ENCODE results near the gene DSEL. TPM values are rescaled to one million over a fixed set of nuclear protein-coding genes. Genes with fewer than 3 reads are reported as not detected.

The DSEL gene
- total and polyA plus RNA-seq, 2 of the 4 experiments (the other 2 are of a cell fraction): 16.8 to 100 TPM

DNA sequence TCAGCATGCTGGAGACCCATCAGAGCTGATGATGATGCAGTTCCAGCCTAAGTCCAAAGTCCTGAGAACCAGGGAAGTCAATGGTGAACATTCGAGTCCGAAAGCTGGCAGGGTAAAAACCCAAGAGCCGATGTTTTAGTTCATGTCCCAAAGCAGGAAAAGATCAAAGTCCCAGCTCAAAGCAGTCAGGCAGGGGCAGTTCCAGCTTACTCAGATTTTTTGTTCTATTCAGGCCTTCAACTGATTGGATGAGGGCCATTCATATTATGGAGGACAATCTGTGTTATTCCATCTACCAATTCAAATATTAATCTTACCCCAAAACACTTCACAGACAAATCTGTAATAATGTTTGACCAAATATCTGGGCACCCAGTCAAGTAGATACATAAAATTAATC lies 38.3 kb downstream of the DSEL start:
- H4K8ac ChIP-seq (ENCODE audit: low read depth in 2 of 2, low read length in 2 of 2): no peak overlapping the region
- in situ Hi-C loops (cut with MboI; ENCODE audit: low sequenced_read_pairs): no loop called here
- no peak overlapping the region for H2AK5ac ChIP-seq (ENCODE audit: low read depth, low read length)
- H3K4me1 ChIP-seq (ENCODE audit: control insufficient read depth, insufficient read depth, low read length): peaks cover 4% of the 10 kb centered on the region
- H3K36me3 ChIP-seq (ENCODE audit: control insufficient read depth, insufficient read depth, low read length): 0 out of 2 replicates have a peak, but pooled peaks cover 1% of the 10 kb centered on the region
- H3K9ac ChIP-seq (ENCODE audit: low read depth, low read length): no peak overlapping the region
- no peaks in the 10 kb centered on the region for H4K20me1 ChIP-seq (ENCODE audit: insufficient read depth, low read length)
- no peak overlapping the region for H3K18ac ChIP-seq (ENCODE audit: low read depth, low read length)
- H2BK120ac ChIP-seq (ENCODE audit: low read depth, low read length): no peak overlapping the region
- H3K27me3 ChIP-seq (ENCODE audit: control insufficient read depth, insufficient read depth, low read length): no peaks in the 10 kb centered on the region
- WGBS, 2 experiments (ENCODE audit: extremely low coverage in 2 of 2, insufficient read length in 1 of 2): 90% methylated on average over 2 of the region's 3 CpGs; no CpG with 5 or more reads in 1 of the 2 experiments
- CTCF ChIA-PET: no interaction called here
- H3K79me1 ChIP-seq (ENCODE audit: low read depth in 1 of 2, low read length in 2 of 2): no peaks in the 10 kb centered on the region; a peak in 1 of 4 replicates
- DNase-seq (no peak), ATAC-seq (ENCODE audit: low read depth) (no peak)
- H3K4me3 ChIP-seq (ENCODE audit: insufficient read depth, low read depth, low read length): no peak overlapping the region
- H2AFZ ChIP-seq (replicated peaks; ENCODE audit: low read length, poor library complexity): no peak overlapping the region
- H2BK15ac ChIP-seq (ENCODE audit: low read depth, low read length): no peak overlapping the region
- no peak overlapping the region for H2AK9ac ChIP-seq (replicated peaks; ENCODE audit: low read depth, low read length, poor library complexity)
- H3K4me2 ChIP-seq (ENCODE audit: low read depth, low read length): no peak overlapping the region
- H3K56ac ChIP-seq (ENCODE audit: extremely low read depth, insufficient read depth, low read length): no peak overlapping the region
- no peak overlapping the region for H4K91ac ChIP-seq (ENCODE audit: insufficient read depth, low read depth, low read length)
- H2BK5ac ChIP-seq (ENCODE audit: low read depth, low read length, poor library complexity, severe bottlenecking): no peak overlapping the region
- no peak overlapping the region for H3K27ac ChIP-seq (ENCODE audit: insufficient read depth, low read length)
- H3K9me1 ChIP-seq (ENCODE audit: insufficient read depth, low read length): no peaks in the 10 kb centered on the region
- no peak overlapping the region for H3K4ac ChIP-seq (ENCODE audit: low read depth, low read length)
- dilution Hi-C loops (cut with HindIII; ENCODE audit: low sequenced_read_pairs, unreplicated experiment): no loop called here
- no TSS peak for BruUV-seq (replicated peaks)
- H2BK20ac ChIP-seq (ENCODE audit: low read depth, low read length): no peak overlapping the region
- no peak for TF ChIP-seq MXI1 (IDR thresholded peaks at IDR 0.05; ENCODE audit: borderline replicate concordance, low read depth, low read length)
- no peak for TF ChIP-seq FOS (IDR thresholded peaks at IDR 0.05; ENCODE audit: low read depth, low read length)
- no peak for TF ChIP-seq SMC3 (IDR thresholded peaks at IDR 0.05; ENCODE audit: low read depth, low read length)
- no peak for TF ChIP-seq RAD21 (IDR thresholded peaks at IDR 0.05; ENCODE audit: low read length)
- no peak for TF ChIP-seq RFX5 (IDR thresholded peaks at IDR 0.05; ENCODE audit: low read depth, low read length)
- no peak for TF ChIP-seq NFE2L2 (IDR thresholded peaks at IDR 0.05; ENCODE audit: low read depth, low read length)
- no peak for TF ChIP-seq POLR2A (IDR thresholded peaks at IDR 0.05; ENCODE audit: low read depth, low read length)
- no peak for TF ChIP-seq BHLHE40 (IDR thresholded peaks at IDR 0.05; ENCODE audit: low read depth, low read length)
- TF ChIP-seq CEBPB (IDR thresholded peaks at IDR 0.05; ENCODE audit: low read depth, low read length): no peak
- TF ChIP-seq MAZ (IDR thresholded peaks at IDR 0.05; ENCODE audit: borderline replicate concordance, low read depth, low read length): no peak
- TF ChIP-seq MAFK (IDR thresholded peaks at IDR 0.05; ENCODE audit: low read depth, low read length): no peak
- TF ChIP-seq, protein P1, sequence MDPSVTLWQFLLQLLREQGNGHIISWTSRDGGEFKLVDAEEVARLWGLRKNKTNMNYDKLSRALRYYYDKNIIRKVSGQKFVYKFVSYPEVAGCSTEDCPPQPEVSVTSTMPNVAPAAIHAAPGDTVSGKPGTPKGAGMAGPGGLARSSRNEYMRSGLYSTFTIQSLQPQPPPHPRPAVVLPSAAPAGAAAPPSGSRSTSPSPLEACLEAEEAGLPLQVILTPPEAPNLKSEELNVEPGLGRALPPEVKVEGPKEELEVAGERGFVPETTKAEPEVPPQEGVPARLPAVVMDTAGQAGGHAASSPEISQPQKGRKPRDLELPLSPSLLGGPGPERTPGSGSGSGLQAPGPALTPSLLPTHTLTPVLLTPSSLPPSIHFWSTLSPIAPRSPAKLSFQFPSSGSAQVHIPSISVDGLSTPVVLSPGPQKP (IDR thresholded peaks at IDR 0.05; ENCODE audit: borderline replicate concordance, low read depth, low read length): no peak
- TF ChIP-seq CHD1 (IDR thresholded peaks at IDR 0.05; ENCODE audit: low read depth, low read length): no peak
- TF ChIP-seq, protein P2, sequence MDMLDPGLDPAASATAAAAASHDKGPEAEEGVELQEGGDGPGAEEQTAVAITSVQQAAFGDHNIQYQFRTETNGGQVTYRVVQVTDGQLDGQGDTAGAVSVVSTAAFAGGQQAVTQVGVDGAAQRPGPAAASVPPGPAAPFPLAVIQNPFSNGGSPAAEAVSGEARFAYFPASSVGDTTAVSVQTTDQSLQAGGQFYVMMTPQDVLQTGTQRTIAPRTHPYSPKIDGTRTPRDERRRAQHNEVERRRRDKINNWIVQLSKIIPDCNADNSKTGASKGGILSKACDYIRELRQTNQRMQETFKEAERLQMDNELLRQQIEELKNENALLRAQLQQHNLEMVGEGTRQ (IDR thresholded peaks at IDR 0.05; ENCODE audit: low read depth, low read length): no peak
- TF ChIP-seq, protein P3, sequence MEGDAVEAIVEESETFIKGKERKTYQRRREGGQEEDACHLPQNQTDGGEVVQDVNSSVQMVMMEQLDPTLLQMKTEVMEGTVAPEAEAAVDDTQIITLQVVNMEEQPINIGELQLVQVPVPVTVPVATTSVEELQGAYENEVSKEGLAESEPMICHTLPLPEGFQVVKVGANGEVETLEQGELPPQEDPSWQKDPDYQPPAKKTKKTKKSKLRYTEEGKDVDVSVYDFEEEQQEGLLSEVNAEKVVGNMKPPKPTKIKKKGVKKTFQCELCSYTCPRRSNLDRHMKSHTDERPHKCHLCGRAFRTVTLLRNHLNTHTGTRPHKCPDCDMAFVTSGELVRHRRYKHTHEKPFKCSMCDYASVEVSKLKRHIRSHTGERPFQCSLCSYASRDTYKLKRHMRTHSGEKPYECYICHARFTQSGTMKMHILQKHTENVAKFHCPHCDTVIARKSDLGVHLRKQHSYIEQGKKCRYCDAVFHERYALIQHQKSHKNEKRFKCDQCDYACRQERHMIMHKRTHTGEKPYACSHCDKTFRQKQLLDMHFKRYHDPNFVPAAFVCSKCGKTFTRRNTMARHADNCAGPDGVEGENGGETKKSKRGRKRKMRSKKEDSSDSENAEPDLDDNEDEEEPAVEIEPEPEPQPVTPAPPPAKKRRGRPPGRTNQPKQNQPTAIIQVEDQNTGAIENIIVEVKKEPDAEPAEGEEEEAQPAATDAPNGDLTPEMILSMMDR (conservative IDR thresholded peaks at IDR 0.05; ENCODE audit: low read depth, low read length): no peak
- no peak for TF ChIP-seq RCOR1 (IDR thresholded peaks at IDR 0.05; ENCODE audit: insufficient replicate concordance, low read length)
- no peak overlapping the region for H4K5ac ChIP-seq (ENCODE audit: low read depth, low read length)
- no peaks in the 10 kb centered on the region for H3K9me3 ChIP-seq (ENCODE audit: control insufficient read depth, insufficient read depth, low read length)
- POLR2A ChIA-PET (ENCODE audit: unreplicated experiment): no interaction called here
- no peak overlapping the region for H3K14ac ChIP-seq (replicated peaks; ENCODE audit: low read depth, low read length)
- H3K23ac ChIP-seq (ENCODE audit: low read depth, low read length): no peak overlapping the region
- intact Hi-C loops (cut with micrococcal nuclease): no loop called here

Data from IMR-90 (cell line).